ENCODE measurements around the gene TELO2.

Gene TELO2

GRCh38 chr16:1526608-1527555 is 33.7 kb downstream of the TELO2 start:
- no peak overlapping the region for H3K4me3 ChIP-seq (replicated peaks; ENCODE audit: low read depth, low read length)

GRCh38 chr16:1527836-1528811 is 35.0 kb downstream of the TELO2 start:
- no peak overlapping the region for H3K4me3 ChIP-seq (replicated peaks; ENCODE audit: low read depth, low read length)
- TF ChIP-seq CTCF (IDR thresholded peaks at IDR 0.05; ENCODE audit: low read length, missing control alignments), result no peak
- DNase-seq (ENCODE audit: low read depth), result peak; percentile 44

More at GRCh38 chr16:1526608-1527555, 33.7 kb downstream of the TELO2 start:
- DNase-seq (ENCODE audit: low read depth), result no peak
- no peak for TF ChIP-seq CTCF (IDR thresholded peaks at IDR 0.05; ENCODE audit: low read length, missing control alignments)

DNA sequence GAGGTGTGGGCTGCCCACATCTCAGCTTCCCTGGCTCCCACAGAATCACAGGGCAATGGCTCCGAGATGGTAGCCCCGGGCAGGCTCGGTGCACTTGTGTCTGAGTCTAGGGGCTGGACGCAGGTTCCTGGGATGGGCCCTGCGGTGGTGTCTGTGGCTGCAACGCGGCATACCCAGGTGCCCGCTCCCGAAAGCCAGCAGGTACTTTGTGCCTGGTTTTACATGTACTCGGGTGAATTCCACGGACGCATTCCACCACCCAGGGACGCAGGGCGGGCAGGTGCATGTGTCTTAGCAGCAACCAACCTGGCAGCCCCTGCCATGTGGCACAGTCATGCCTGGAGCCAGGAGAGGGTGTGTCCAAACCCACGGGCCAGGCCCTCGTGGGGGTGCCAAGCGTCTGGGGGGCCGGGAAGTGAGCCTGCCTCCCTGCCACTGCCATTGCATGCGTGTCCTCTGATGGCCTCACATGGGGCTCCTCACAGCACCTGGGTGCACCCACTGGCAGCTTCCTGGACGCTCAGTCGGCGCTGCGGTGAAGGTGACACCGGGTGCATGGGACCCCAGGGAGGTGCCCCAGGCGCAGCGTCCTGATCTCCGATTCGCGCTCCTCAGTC is 35.9 kb downstream of the TELO2 start:
- no peak for TF ChIP-seq CTCF (IDR thresholded peaks at IDR 0.05; ENCODE audit: low read length, missing control alignments)
- no peak for DNase-seq (ENCODE audit: low read depth)
- no peak overlapping the region for H3K4me3 ChIP-seq (replicated peaks; ENCODE audit: low read depth, low read length)

- H3K4me3 ChIP-seq (replicated peaks; ENCODE audit: low read depth, low read length), result no peak overlapping the region
- no peak for DNase-seq (ENCODE audit: low read depth)
- no peak for TF ChIP-seq CTCF (IDR thresholded peaks at IDR 0.05; ENCODE audit: low read length, missing control alignments)
These were observed 37.3 kb downstream of the TELO2 start for GRCh38 chr16:1530349-1530882.

GRCh38 chr16:1530883-1531637 is 37.9 kb downstream of the TELO2 start:
- H3K4me3 ChIP-seq (replicated peaks; ENCODE audit: low read depth, low read length), result no peak overlapping the region
- DNase-seq (ENCODE audit: low read depth), result peak; percentile 75
- TF ChIP-seq CTCF (IDR thresholded peaks at IDR 0.05; ENCODE audit: low read length, missing control alignments), result no peak

- no peak for DNase-seq (ENCODE audit: low read depth)
- H3K4me3 ChIP-seq (replicated peaks; ENCODE audit: low read depth, low read length), result no peak overlapping the region
- TF ChIP-seq CTCF (IDR thresholded peaks at IDR 0.05; ENCODE audit: low read length, missing control alignments), result no peak
These were observed 38.4 kb downstream of the TELO2 start for GRCh38 chr16:1531638-1531910.

Data from fibroblast of pulmonary artery (primary cell).